GM19468 (cell line): ENCODE results near the gene MPPE1.
"Not testable (repeated sequence)": the region's sequence is repeated elsewhere in the genome, so short reads cannot be mapped to it uniquely, and the experiment has no call there.

Source experiments
- ATAC-seq: cut with Tn5 transposase; IDR thresholded peaks from one replicate; pipeline ENCODE4 v1.9.1; 2021; ENCODE audit warnings: mild to moderate bottlenecking, moderate library complexity, moderate number of reproducible peaks; ENCODE audit not compliant: unreplicated experiment; ENCODE audit errors: extremely low read depth

The MPPE1 gene

GRCh38 chr18:11908182-11909060 is at the start of gene MPPE1:
MPPE1 (minus strand) TSS chr18:11908317; CDS start chr18:11897264, 11,053 bp downstream.
- peak; percentile 69 for ATAC-seq

GRCh38 chr18:11957636-11958035 is 49.5 kb upstream of the MPPE1 start:
- no peak for ATAC-seq

- ATAC-seq: no peak
Measured at GRCh38 chr18:11956371-11957308, 48.5 kb upstream of the MPPE1 start.

- ATAC-seq: no peak
Measured at GRCh38 chr18:11955239-11956029, 47.3 kb upstream of the MPPE1 start.

GRCh38 chr18:11953113-11953512 is 45.0 kb upstream of the MPPE1 start:
- ATAC-seq: no peak

GRCh38 chr18:11951390-11951851 is 43.3 kb upstream of the MPPE1 start:
- ATAC-seq: no peak

GRCh38 chr18:11950824-11951223 is 42.7 kb upstream of the MPPE1 start:
- ATAC-seq: no peak

GRCh38 chr18:11948852-11949523 is 40.9 kb upstream of the MPPE1 start:
- no peak for ATAC-seq

- ATAC-seq: peak; percentile 65
Measured at GRCh38 chr18:11947214-11948191, 39.4 kb upstream of the MPPE1 start.

- no peak for ATAC-seq
Measured at GRCh38 chr18:11946756-11947155, 38.6 kb upstream of the MPPE1 start.

- not testable (repeated sequence) for ATAC-seq
Measured at GRCh38 chr18:11945834-11946659, 37.9 kb upstream of the MPPE1 start.

- no peak for ATAC-seq
Measured at GRCh38 chr18:11944786-11945185, 36.7 kb upstream of the MPPE1 start.

- ATAC-seq: no peak
Measured at GRCh38 chr18:11944252-11944651, 36.1 kb upstream of the MPPE1 start.

GRCh38 chr18:11943551-11943950 is 35.4 kb upstream of the MPPE1 start:
- ATAC-seq: no peak

GRCh38 chr18:11940956-11941355 is 32.8 kb upstream of the MPPE1 start:
- ATAC-seq: no peak

- ATAC-seq: no peak
Measured at GRCh38 chr18:11937874-11938478, 29.9 kb upstream of the MPPE1 start.

- no peak for ATAC-seq
Measured at GRCh38 chr18:11932393-11932792, 24.3 kb upstream of the MPPE1 start.
